EL (cell line): ENCODE results near the gene SESN2.
A peak's percentile ranks its signal among the peaks of the same experiment; 100 is the strongest.
"Not testable (repeated sequence)": the region's sequence is repeated elsewhere in the genome, so short reads cannot be mapped to it uniquely, and the experiment has no call there.

Experiments used
- DNase-seq: peaks from one replicate; pipeline ENCODE4 v3.0.0-alpha.2; 2016

Gene SESN2

GRCh38 chr1:28290851-28291250 is 31.5 kb downstream of the SESN2 start:
- DNase-seq: no peak

- no peak for DNase-seq
These were observed 32.4 kb downstream of the SESN2 start for GRCh38 chr1:28291711-28292110.

DNA sequence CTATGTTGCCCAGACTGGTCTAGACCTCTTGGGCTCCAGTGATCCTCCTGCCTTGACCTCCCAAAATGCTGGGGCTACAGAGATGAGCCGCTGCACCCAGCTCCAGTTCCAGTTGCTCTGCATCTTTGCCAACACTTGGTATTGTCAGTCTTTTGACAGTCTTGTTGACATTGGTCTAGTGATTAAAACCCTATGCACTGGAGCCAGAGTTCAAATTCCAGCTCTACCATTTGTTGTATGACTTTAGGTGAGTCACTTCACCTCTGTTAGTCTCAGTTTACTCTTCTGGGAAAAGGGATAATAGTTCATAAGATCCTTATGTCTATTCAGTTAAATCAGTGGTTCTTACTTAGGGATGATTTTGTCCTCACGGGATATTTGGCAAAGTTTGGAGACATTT is 36.6 kb downstream of the SESN2 start:
- no peak for DNase-seq

- DNase-seq: peak; percentile 38
These were observed 37.3 kb downstream of the SESN2 start for GRCh38 chr1:28296401-28297261.

DNA sequence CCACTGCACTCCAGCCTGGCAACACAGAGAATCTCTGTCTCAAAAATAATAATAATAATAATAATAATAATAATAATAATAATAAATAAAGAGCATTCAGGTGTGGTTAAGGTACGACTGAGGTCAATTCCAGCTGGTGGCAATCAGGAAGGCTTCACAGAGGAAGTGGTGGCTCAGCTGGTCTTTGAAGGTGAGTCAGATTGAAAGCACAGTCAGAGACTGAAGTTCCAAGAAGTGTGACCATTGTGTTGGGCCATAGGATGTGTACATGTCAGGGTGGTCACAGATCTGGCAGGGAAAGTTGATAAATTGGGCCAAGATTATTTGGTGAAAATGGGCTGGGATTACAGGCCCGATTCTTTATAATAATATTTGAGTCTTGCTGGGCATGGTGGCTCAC is 38.5 kb downstream of the SESN2 start:
- no peak for DNase-seq

DNA sequence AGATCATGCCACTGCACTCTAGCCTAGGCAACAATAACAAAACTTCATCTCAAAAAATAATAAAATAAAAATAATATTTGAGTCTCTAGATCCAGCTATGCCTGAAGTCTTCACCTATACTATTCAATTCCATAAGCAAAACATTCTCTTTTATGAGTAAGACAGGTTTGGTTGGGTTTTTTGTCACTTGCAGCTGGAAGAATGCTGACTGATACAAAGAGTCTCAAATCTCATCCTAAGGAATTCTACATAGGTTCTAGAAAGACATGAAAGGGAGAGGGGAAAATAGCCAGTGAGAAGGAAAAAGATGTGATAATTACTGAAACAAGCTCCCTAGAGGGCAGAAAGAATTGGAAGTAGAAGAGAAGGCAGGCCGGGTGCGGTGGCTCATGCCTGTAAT is 39.1 kb downstream of the SESN2 start:
- no peak for DNase-seq

DNA sequence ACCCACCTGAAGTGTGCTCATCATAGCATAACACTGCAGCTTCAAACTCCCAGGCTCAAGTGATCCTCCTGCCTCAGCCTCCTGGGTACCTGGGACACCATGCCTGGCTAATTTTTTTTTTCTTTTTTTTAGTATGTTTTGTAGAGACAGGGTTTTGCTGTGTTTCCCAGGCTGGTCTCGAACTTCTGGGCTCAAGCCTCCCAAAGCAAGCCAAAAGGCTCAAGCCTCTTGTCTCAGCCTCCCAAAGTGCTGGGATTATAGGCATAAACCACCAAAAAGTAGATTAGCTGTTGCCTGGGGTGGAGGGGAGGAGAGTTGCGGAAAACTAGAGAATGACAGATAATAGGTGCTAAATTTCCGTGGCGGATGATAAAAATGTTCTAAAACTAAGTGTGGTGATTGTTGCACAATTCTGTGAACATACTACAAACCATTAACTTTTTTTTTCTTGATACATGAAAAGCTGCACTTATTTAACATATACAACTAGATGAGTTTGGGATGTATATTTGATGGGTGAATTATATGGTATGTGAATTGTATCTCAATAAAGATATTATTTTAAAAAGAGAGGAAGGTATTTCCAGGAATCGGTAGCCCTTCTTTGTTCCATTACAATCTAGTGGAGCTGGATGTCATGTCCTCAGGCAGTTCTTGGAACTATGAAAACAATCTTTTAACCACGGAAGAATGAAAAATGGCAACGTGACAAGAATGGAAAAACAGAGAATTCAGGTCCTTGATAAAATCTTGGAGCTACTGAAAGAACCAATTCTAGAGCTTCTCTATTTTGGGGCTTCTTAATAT is 42.3 kb downstream of the SESN2 start:
- DNase-seq: peak; percentile 59

GRCh38 chr1:28302247-28302646 is 42.9 kb downstream of the SESN2 start:
- DNase-seq: no peak

DNA sequence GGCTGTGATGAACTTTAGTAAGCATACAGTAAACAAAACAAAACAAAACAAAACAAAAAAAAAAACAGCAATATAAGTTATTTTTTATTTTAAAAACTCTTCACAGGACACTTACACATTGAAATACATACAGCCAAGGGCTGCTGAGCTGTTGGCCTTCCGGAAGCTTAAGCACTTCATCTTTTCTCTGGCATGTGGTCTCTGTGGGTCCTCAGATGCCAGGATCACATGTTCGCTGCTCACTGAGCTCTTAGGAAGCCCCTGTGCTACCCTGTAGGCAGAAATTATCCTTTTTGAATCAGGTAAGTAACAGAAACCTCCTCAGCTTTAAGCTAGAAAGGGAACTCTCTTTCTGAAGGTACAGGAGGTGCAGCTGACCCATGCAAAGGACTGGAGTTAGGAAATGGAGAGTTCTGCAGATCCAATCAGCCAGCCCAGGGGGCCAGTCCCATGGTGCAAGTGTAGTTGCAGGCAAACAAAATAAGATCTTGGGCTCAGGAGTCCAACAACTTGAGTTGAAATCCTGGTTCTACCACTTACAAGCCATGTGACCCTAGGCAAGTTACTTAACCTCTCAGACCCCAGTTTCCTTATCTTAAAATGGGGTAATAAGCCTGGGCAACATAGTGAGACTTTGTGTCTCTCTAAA is 47.1 kb downstream of the SESN2 start:
- no peak for DNase-seq

GRCh38 chr1:28308750-28309149 is 49.4 kb downstream of the SESN2 start:
- no peak for DNase-seq

GRCh38 chr1:28309702-28310101 is 50.4 kb downstream of the SESN2 start:
- DNase-seq: no peak

- DNase-seq: peak; percentile 49
These were observed 54.6 kb downstream of the SESN2 start for GRCh38 chr1:28313702-28314546.

DNA sequence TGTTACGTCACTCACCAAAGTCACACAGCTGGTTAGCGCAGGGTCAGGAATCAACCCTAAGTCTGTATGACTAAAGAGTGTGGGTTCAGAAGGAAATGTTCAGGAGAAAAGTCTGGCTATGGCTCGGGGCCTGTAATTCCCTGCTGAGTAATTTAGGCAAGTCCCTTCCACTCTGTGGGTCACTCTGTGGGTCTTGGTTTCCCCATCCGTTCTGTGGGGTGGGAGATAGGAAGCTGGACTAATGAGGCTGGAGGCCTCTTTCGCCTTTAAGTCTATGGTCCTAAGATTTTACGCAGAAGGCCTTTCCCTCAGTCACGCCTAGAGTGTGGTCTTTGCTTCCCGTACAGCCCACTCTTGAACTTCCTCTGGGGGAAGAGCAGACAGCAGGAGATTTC is 55.2 kb downstream of the SESN2 start:
- no peak for DNase-seq

DNA sequence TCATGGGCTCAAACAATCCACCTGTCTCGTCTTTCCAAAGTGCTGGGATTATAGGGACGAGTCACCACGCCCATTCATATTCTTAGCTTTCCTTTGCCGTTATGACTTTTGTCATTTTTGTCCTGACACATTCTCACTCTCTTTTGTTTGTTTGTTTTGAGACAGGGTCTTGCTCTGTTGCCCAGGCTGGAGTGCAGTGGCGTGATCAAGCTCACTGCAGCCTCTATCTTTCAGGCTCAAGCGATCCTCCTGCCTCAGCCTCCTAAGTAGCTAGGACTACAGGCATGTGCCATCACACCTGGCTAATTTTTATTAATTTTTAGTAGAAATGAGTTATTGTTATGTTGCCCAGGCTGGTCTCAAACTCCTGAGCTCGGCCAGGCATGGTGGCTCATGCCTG is 57.7 kb downstream of the SESN2 start:
- DNase-seq: no peak

GRCh38 chr1:28322194-28322593 is 62.9 kb downstream of the SESN2 start:
- DNase-seq: no peak

- DNase-seq: no peak
These were observed 64.4 kb downstream of the SESN2 start for GRCh38 chr1:28323720-28324119.

GRCh38 chr1:28326515-28326914 is 67.2 kb downstream of the SESN2 start:
- DNase-seq: no peak

GRCh38 chr1:28326984-28327383 is 67.7 kb downstream of the SESN2 start:
- DNase-seq: peak; percentile 19

DNA sequence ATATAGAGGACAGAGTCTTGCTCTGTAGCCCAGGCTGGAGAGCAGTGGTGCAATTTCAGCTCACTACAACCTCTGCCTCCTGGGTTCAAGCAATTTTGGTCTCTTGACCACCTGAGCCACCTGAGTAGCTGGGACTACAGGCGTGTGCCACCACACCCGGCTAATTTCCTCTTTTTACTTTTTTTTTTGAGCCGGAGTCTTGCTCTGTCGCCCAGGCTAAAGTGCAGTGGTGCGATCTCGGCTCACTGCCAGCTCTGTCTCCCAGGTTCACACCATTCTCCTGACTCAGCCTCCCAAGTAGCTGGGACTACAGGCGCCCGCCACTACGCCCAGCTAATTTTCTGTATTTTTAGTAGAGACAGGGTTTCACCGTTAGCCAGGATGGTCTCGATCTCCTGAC is 68.1 kb downstream of the SESN2 start:
- DNase-seq: not testable (repeated sequence)

DNA sequence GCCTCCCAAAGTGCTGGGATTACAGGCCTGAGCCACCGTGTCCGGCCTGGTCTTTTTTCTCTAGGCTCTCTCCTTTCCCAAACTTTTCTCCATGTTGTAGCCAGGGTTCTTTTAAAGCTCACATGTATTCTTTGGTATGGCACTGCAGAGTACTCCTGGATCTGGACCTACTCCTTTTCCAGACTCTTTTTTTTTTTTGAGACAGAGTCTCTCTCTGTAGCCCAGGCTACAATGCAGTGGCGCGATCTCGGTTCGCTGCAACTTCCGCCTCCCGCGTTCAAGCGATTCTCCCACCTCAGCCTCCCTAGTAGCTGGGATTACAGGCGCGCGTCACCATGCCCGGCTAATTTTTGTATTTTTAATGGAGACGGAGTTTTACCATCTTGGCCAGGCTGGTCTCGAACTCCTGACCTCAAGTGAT is 68.9 kb downstream of the SESN2 start:
- no peak for DNase-seq

GRCh38 chr1:28329395-28330153 is 70.3 kb downstream of the SESN2 start:
- peak; percentile 49 for DNase-seq
